CD14-positive monocyte (primary cell): Measurements from ENCODE around the gene DLG1. TPM values are rescaled to one million over a fixed set of nuclear protein-coding genes. Genes with fewer than 3 reads are reported as not detected.

ENCODE experiments used
- DNase-seq, 3 donors: peaks; one replicate each; pipeline ENCODE4 v3.0.0-alpha.2; 2011 to 2022
- H2AFZ ChIP-seq: 2 replicates; pipeline ENCODE4 v1.6.0; 2012; ENCODE audit warnings: mild to moderate bottlenecking, low read depth, low read length, inconsistent platforms; ENCODE audit not compliant: insufficient read depth, poor library complexity, severe bottlenecking
- H3K27ac ChIP-seq, 2 donors: 1 replicate in 1 of 2; 2 replicates in 1 of 2; pipeline ENCODE4 v1.5.1; 2012 to 2013; ENCODE audit warnings: low read length in 2 of 2, control low read depth in 1 of 2, inconsistent platforms in 1 of 2, low read depth in 1 of 2, mild to moderate bottlenecking in 1 of 2
- H3K27me3 ChIP-seq, 2 donors: one replicate each; pipeline versions ENCODE4 v1.6.0 to v1.6.1; 2011 to 2013; ENCODE audit warnings: low read length in 2 of 2; ENCODE audit not compliant: control insufficient read depth in 2 of 2, insufficient read depth in 2 of 2
- H3K36me3 ChIP-seq, 2 donors: replicated peaks in 1 of 2; 1 replicate in 1 of 2; 2 replicates in 1 of 2; pipeline versions ENCODE4 v1.5.1 to v1.6.1; 2012 to 2013; ENCODE audit warnings: low read length in 2 of 2, control low read depth in 1 of 2, inconsistent platforms in 1 of 2, mild to moderate bottlenecking in 1 of 2; ENCODE audit not compliant: insufficient read depth in 2 of 2, control insufficient read depth in 1 of 2
- H3K4me1 ChIP-seq, 2 donors: 1 replicate in 1 of 2; 2 replicates in 1 of 2; pipeline versions ENCODE4 v1.5.1 to v1.6.1; 2012 to 2013; ENCODE audit warnings: low read length in 2 of 2, control low read depth in 1 of 2, inconsistent platforms in 1 of 2, mild to moderate bottlenecking in 1 of 2, moderate library complexity in 1 of 2; ENCODE audit not compliant: insufficient read depth in 2 of 2, control insufficient read depth in 1 of 2
- H3K4me2 ChIP-seq: replicated peaks from 2 replicates; pipeline ENCODE3; 2012; ENCODE audit warnings: low read length, moderate library complexity, mild to moderate bottlenecking; ENCODE audit not compliant: poor library complexity, severe bottlenecking; ENCODE audit errors: extremely low read depth
- H3K4me3 ChIP-seq, 3 experiments: fragments of 200-600 bp in 1 of 3; sonication (generic) in 1 of 3; replicated peaks in 1 of 3; 1 replicate in 2 of 3; 2 replicates in 1 of 3; pipeline ENCODE4 v1.5.1; 2011 to 2013; ENCODE audit warnings: low read length in 3 of 3, mild to moderate bottlenecking in 3 of 3, control low read depth in 2 of 3, low read depth in 2 of 3, inconsistent platforms in 1 of 3, moderate library complexity in 1 of 3
- H3K79me2 ChIP-seq: 2 replicates; pipeline ENCODE4 v1.6.0; 2012; ENCODE audit warnings: mild to moderate bottlenecking, control low read depth, inconsistent platforms, low read length, moderate library complexity; ENCODE audit not compliant: insufficient read depth
- H3K9ac ChIP-seq: 2 replicates; pipeline ENCODE4 v1.6.0; 2017; ENCODE audit warnings: low read length, mild to moderate bottlenecking; ENCODE audit not compliant: insufficient read depth, poor library complexity, severe bottlenecking
- H3K9me3 ChIP-seq, 2 donors: replicated peaks in 1 of 2; 1 replicate in 1 of 2; 2 replicates in 1 of 2; pipeline versions ENCODE4 v1.5.1 to v1.6.1; 2012 to 2013; ENCODE audit warnings: low read length in 2 of 2, control low read depth in 1 of 2; ENCODE audit not compliant: control insufficient read depth in 1 of 2, insufficient read depth in 1 of 2
- H4K20me1 ChIP-seq: 2 replicates; pipeline ENCODE4 v1.6.0; 2012; ENCODE audit warnings: mild to moderate bottlenecking, low read length, control low read depth, moderate library complexity; ENCODE audit not compliant: insufficient read depth
- H3K27ac Mint-ChIP-seq, 7 donors: one replicate each; pipeline ENCODE4 v1.8.0; 2020; ENCODE audit warnings: mild to moderate bottlenecking in 7 of 7, mixed read lengths in 7 of 7, moderate library complexity in 6 of 7, inconsistent platforms in 2 of 7
- H3K27me3 Mint-ChIP-seq, 3 donors: one replicate each; pipeline ENCODE4 v1.8.0; 2021 to 2022; ENCODE audit warnings: low read depth in 3 of 3, mild to moderate bottlenecking in 3 of 3, mixed read lengths in 3 of 3, moderate library complexity in 3 of 3, inconsistent platforms in 1 of 3
- H3K36me3 Mint-ChIP-seq, 2 donors: one replicate each; pipeline ENCODE4 v1.8.0; 2020; ENCODE audit warnings: mixed read lengths in 2 of 2, inconsistent platforms in 1 of 2, mild to moderate bottlenecking in 1 of 2
- H3K4me1 Mint-ChIP-seq: one replicate; pipeline ENCODE4 v1.8.0; 2020; ENCODE audit warnings: mild to moderate bottlenecking, mixed read lengths
- H3K4me3 Mint-ChIP-seq, 2 donors: one replicate each; pipeline ENCODE4 v1.8.0; 2020; ENCODE audit warnings: mild to moderate bottlenecking in 2 of 2, mixed read lengths in 2 of 2, moderate library complexity in 1 of 2
- H3K9me3 Mint-ChIP-seq, 7 donors: one replicate each; pipeline ENCODE4 v1.8.0; 2020 to 2022; ENCODE audit warnings: mixed read lengths in 7 of 7, mild to moderate bottlenecking in 6 of 7, moderate library complexity in 6 of 7, inconsistent platforms in 2 of 7
- WGBS: methylation state at CpG from one replicate; pipeline ENCODE4 v1.1.5; 2013; ENCODE audit warnings: missing lambda C conversion rate; ENCODE audit not compliant: insufficient coverage; 5-methylcytosine and 5-hydroxymethylcytosine counted together
- intact Hi-C, 2 donors: fragments of 100-400 bp; cut with micrococcal nuclease; formaldehyde crosslinking; loops; one replicate each; pipeline versions ENCODE4 v1.15.0 to v1.15.1; 2023
- polyA plus RNA-seq, 3 donors: library from polyadenylated mRNA; depleted of rRNA in 1 of 3; unstranded in 2 of 3; stranded (reverse) in 1 of 3; fragments of 300-500 nt in 2 of 3; fragments of >200 nt in 1 of 3; fragmentation: Illumina TruSeq in 2 of 3; gene quantifications; 1 replicate in 2 of 3; 2 replicates in 1 of 3; pipeline ENCODE4 v1.2.3, GENCODE V29; 2012 to 2021
- TF ChIP-seq, protein P1 (sequence below): fragments of 200-600 bp; IDR thresholded peaks from one replicate; pipeline ENCODE4 v1.8.0; 2022; ENCODE audit warnings: antibody characterized with exemption, mild to moderate bottlenecking

The DLG1 gene
- polyA plus RNA-seq, 3 donors = 6.5 to 21.9 (median 10.2) TPM

- H3K4me3 Mint-ChIP-seq = no peak overlapping the region
These were observed 40.2 kb upstream of the DLG1 start for GRCh38 chr3:197338586-197338985.

DNA sequence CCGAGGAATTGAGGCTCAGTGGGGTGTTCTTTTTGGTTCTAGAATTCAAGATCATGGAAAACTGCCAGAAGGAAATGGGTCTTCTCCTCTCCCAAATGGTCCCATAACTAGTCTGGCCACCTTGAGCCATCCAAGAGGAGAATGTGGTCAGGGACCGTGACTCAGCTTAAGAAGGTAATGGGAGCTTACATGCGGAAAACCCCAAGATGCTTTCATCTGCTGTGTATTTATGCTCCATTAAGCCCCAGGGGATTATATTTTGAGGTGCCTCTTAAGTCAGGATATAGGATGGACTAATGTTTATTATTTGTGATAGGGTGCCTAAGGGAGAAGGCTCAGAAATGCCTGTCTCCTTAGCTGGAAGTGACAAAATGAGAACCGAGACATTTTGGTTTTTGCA, 39.2 kb upstream of the DLG1 start:
- Histone ChIP-seq H3K9ac (no peak overlapping the region), H3K79me2 (no peaks in the 10 kb centered on the region), H2AFZ (no peak overlapping the region), H3K4me2 (no peak overlapping the region), H3K27ac (no peak overlapping the region), H3K9me3 (no peaks in the 10 kb centered on the region), H3K36me3 (no peaks in the 10 kb centered on the region), H3K4me3 (no peak overlapping the region), H3K27me3 (no peaks in the 10 kb centered on the region), H4K20me1 (no peaks in the 10 kb centered on the region), H3K4me1 (no peaks in the 10 kb centered on the region)
- TF ChIP-seq, protein P1, sequence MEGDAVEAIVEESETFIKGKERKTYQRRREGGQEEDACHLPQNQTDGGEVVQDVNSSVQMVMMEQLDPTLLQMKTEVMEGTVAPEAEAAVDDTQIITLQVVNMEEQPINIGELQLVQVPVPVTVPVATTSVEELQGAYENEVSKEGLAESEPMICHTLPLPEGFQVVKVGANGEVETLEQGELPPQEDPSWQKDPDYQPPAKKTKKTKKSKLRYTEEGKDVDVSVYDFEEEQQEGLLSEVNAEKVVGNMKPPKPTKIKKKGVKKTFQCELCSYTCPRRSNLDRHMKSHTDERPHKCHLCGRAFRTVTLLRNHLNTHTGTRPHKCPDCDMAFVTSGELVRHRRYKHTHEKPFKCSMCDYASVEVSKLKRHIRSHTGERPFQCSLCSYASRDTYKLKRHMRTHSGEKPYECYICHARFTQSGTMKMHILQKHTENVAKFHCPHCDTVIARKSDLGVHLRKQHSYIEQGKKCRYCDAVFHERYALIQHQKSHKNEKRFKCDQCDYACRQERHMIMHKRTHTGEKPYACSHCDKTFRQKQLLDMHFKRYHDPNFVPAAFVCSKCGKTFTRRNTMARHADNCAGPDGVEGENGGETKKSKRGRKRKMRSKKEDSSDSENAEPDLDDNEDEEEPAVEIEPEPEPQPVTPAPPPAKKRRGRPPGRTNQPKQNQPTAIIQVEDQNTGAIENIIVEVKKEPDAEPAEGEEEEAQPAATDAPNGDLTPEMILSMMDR = no peak
- 90% methylated on average over 3 of the region's 4 CpGs for WGBS
- no peaks in the 10 kb centered on the region for H3K4me1 Mint-ChIP-seq
- intact Hi-C loops = no loop called here
- no peaks in the 10 kb centered on the region for H3K9me3 Mint-ChIP-seq
- H3K36me3 Mint-ChIP-seq = no peaks in the 10 kb centered on the region
- no peak overlapping the region for H3K4me3 Mint-ChIP-seq
- no peak for DNase-seq
- H3K27me3 Mint-ChIP-seq = peaks cover 0 to 5% (median 0%) of the 10 kb centered on the region in 3 donors
- no peak overlapping the region for H3K27ac Mint-ChIP-seq

More at GRCh38 chr3:197338586-197338985, 40.2 kb upstream of the DLG1 start:
- no peaks in the 10 kb centered on the region for H3K4me1 Mint-ChIP-seq
- no peaks in the 10 kb centered on the region for H3K36me3 Mint-ChIP-seq
- Histone ChIP-seq H3K4me2 (no peak overlapping the region), H3K4me1 (no peaks in the 10 kb centered on the region), H3K9me3 (no peaks in the 10 kb centered on the region), H4K20me1 (no peaks in the 10 kb centered on the region), H3K9ac (no peak overlapping the region), H3K27me3 (no peaks in the 10 kb centered on the region), H2AFZ (no peak overlapping the region), H3K4me3 (no peak overlapping the region), H3K79me2 (no peaks in the 10 kb centered on the region), H3K27ac (no peak overlapping the region), H3K36me3 (no peaks in the 10 kb centered on the region)
- TF ChIP-seq, protein P1 = no peak
- H3K9me3 Mint-ChIP-seq = peaks cover 0 to 4% (median 0%) of the 10 kb centered on the region in 7 donors
- DNase-seq = no peak
- H3K27ac Mint-ChIP-seq = no peak overlapping the region
- H3K27me3 Mint-ChIP-seq = peaks cover 0 to 2% (median 0%) of the 10 kb centered on the region in 3 donors
- WGBS = 85% methylated on average over 1 of the region's 6 CpGs
- intact Hi-C loops = no loop called here
